A549 (cell line): ENCODE measurements around the gene PNMA3. TPM values are rescaled to one million over a fixed set of nuclear protein-coding genes. Genes with fewer than 3 reads are reported as not detected.
A peak's percentile ranks its signal among the peaks of the same experiment; 100 is the strongest.
"Not testable (repeated sequence)": the region's sequence is repeated elsewhere in the genome, so short reads cannot be mapped to it uniquely, and the experiment has no call there.

ENCODE experiments used
- ATAC-seq, 2 experiments: fragments of 200-7000 bp in 1 of 2; fragments of >200 bp in 1 of 2; cut with Nextera tagmentation in 1 of 2; cut with Tn5 transposase in 1 of 2; 3 replicates each; pipeline versions ENCODE4 v1.8.0 to v1.9.1; 2018 to 2020; ENCODE audit warnings: mild to moderate bottlenecking in 1 of 2, moderate library complexity in 1 of 2
- CTCF ChIA-PET: fragments of 300-600 bp; sonication (Branson Sonifier 250); formaldehyde crosslinking; extraction: SDS; loops from one replicate; lab custom pipeline; 2021; ENCODE audit warnings: antibody characterized with exemption, inconsistent platforms; lab: Yijun Ruan, JAX
- POLR2A ChIA-PET: fragments of 350-600 bp; formaldehyde crosslinking; extraction: SDS; loops from one replicate; lab custom pipeline; 2021; ENCODE audit warnings: antibody characterized with exemption, inconsistent platforms; lab: Yijun Ruan, JAX
- DNase-seq, 2 experiments: peaks; one replicate each; pipeline versions ENCODE4 v3.0.0 to v3.0.0-alpha.2; 2011 to 2016; ENCODE audit warnings: low read depth in 1 of 2, low spot score in 1 of 2
- FAIRE-seq: peaks from 2 replicates; lab custom pipeline; 2011; peaks lifted over from hg19 to GRCh38; lab: Jason Lieb, UNC
- H3K27ac ChIP-seq, 2 experiments: fragments of >200 bp; sonication (Bioruptor Twin); formaldehyde crosslinking; 3 replicates each; pipeline ENCODE4 v1.5.1; 2016 to 2017
- H3K4me1 ChIP-seq: fragments of >200 bp; sonication (Bioruptor Twin); formaldehyde crosslinking; 3 replicates; pipeline ENCODE4 v1.6.1; 2016
- H3K4me2 ChIP-seq: fragments of >200 bp; sonication (Bioruptor Twin); formaldehyde crosslinking; 3 replicates; pipeline ENCODE4 v1.6.1; 2016
- H3K4me3 ChIP-seq: fragments of >200 bp; sonication (Bioruptor Twin); formaldehyde crosslinking; 3 replicates; pipeline ENCODE4 v1.5.1; 2016
- H3K9me3 ChIP-seq: fragments of >200 bp; sonication (Bioruptor Twin); formaldehyde crosslinking; 3 replicates; pipeline ENCODE4 v1.6.1; 2016
- BHLHE40 ChIP-seq: IDR thresholded peaks from 2 replicates; pipeline ENCODE4 v1.6.1; 2012; ENCODE audit warnings: low read depth, low read length, inconsistent platforms
- E2F6 ChIP-seq: IDR thresholded peaks from 2 replicates; pipeline ENCODE4 v1.6.1; 2012; ENCODE audit warnings: low read depth, borderline replicate concordance
- FOSB ChIP-seq: fragments of 250-450 bp; sonication (Bioruptor Pico); IDR thresholded peaks from 2 replicates; pipeline ENCODE4 v1.5.0; 2020; ENCODE audit warnings: mild to moderate bottlenecking, moderate library complexity
- MAX ChIP-seq: IDR thresholded peaks from 2 replicates; pipeline ENCODE4 v1.6.1; 2012
- POLR2A ChIP-seq: IDR thresholded peaks from 2 replicates; pipeline ENCODE4 v1.6.1; 2012; ENCODE audit warnings: mild to moderate bottlenecking, low read length
- POLR2AphosphoS2 ChIP-seq: conservative IDR thresholded peaks from 2 replicates; pipeline ENCODE4 v1.6.1; 2012; ENCODE audit warnings: low read length, improper control_type of control experiment, inconsistent platforms
- RAD21 ChIP-seq, 2 experiments: fragments of >200 bp in 1 of 2; sonication (Bioruptor Twin) in 1 of 2; formaldehyde crosslinking in 1 of 2; IDR thresholded peaks in 1 of 2; conservative IDR thresholded peaks in 1 of 2; 2 replicates in 1 of 2; 3 replicates in 1 of 2; pipeline ENCODE4 v1.6.1; 2012 to 2018; ENCODE audit warnings: inconsistent platforms in 1 of 2
- RFX5 ChIP-seq: fragments of 450-650 bp; IDR thresholded peaks from 2 replicates; pipeline ENCODE4 v1.7.1; 2014; ENCODE audit warnings: antibody characterized with exemption, mild to moderate bottlenecking, moderate library complexity
- RNF2 ChIP-seq: fragments of 200-600 bp; sonication (generic); IDR thresholded peaks from 2 replicates; pipeline ENCODE4 v1.6.1; 2016; ENCODE audit warnings: low read depth, mild to moderate bottlenecking, antibody characterized with exemption, moderate library complexity, borderline replicate concordance
- SMC3 ChIP-seq: fragments of >200 bp; sonication (Bioruptor Twin); formaldehyde crosslinking; IDR thresholded peaks from 3 replicates; pipeline ENCODE4 v1.6.1; 2018; ENCODE audit warnings: inconsistent platforms
- SREBF2 ChIP-seq: fragments of 450-650 bp; IDR thresholded peaks from 2 replicates; pipeline ENCODE4 v1.6.1; 2014; ENCODE audit warnings: mild to moderate bottlenecking, moderate library complexity
- TP53 ChIP-seq: fragments of 250-450 bp; sonication (Bioruptor Pico); IDR thresholded peaks from 2 replicates; pipeline ENCODE4 v1.5.0; 2021; ENCODE audit warnings: mild to moderate bottlenecking, moderate library complexity
- WGBS: methylation state at CpG from one replicate; pipeline ENCODE4 v1.1.6; 2017; ENCODE audit errors: missing lambda C conversion rate; 5-methylcytosine and 5-hydroxymethylcytosine counted together
- polyA minus RNA-seq: library from RNA; depleted of rRNA, polyadenylated mRNA; stranded (reverse); fragments of >200 nt; gene quantifications from 2 replicates; pipeline ENCODE4 v1.2.3, GENCODE V29; 2011; rRNA and poly(A)+ RNA removed
- polyA plus RNA-seq, 4 experiments: library from polyadenylated mRNA; depleted of rRNA in 3 of 4; stranded (reverse); fragments of >200 nt; fragmentation: RNase III in 1 of 4; extraction: RNeasy Plus Mini Kit Qiagen cat#74134 plus additional on column Dnase treatment in 1 of 4; gene quantifications; 2 replicates in 3 of 4; 3 replicates in 1 of 4; pipeline ENCODE4 v1.2.3, GENCODE V29; 2011 to 2017

Gene PNMA3
- 0.08 and 0.11 TPM in 2 replicates for polyA plus RNA-seq (2011; rRNA removed)
- 0.13 and 0.16 TPM in 2 replicates for polyA plus RNA-seq (2012; cell fraction: cytosol; rRNA removed)
- polyA plus RNA-seq (2012; cell fraction: nucleus; rRNA removed), result 0.62 and 0.77 TPM in 2 replicates
- 0.10 to 0.26 TPM (median 0.16 TPM) in 3 replicates for polyA plus RNA-seq (2017; fragmentation: RNase III; extraction: RNeasy Plus Mini Kit Qiagen cat#74134 plus additional on column Dnase treatment)
- polyA minus RNA-seq, result 0.12 TPM in 1 of 2 replicates, not detected in the other

GRCh38 chrX:153055871-153056749 lies at the start of gene PNMA3:
TSS of gene PNMA3 (plus strand) at chrX:153056470. CDS start at chrX:153057056, 586 bp downstream.
- Histone ChIP-seq H3K27ac (peak within 1 kb of the TSS; percentile 35 to 73; a peak in 4 of 6 replicates), H3K4me2 (peak within 1 kb of the TSS; percentile 70), H3K4me1 (no peaks in the 10 kb centered on the region), H3K9me3 (no peaks in the 10 kb centered on the region), H3K4me3 (peak within 1 kb of the TSS; percentile 22; the same call in 1 of the 3 replicates)
- FAIRE-seq (no peak), ATAC-seq (peak; percentile 36 to 70; a peak in 3 of 6 replicates), DNase-seq (no peak)
- TF ChIP-seq E2F6 (peak; percentile 52; the same call in 1 of the 2 replicates), RNF2 (no peak), MAX (peak; percentile 51; the same call in 1 of the 2 replicates), SREBF2 (no peak), POLR2A (no peak), TP53 (no peak)
- ChIA-PET POLR2A (no interaction called here), CTCF (no interaction called here)
- 90% methylated on average over 8 of the region's 80 CpGs for WGBS

- H3K4me2 ChIP-seq, DNase-seq, H3K4me3 ChIP-seq, POLR2A ChIA-PET, CTCF ChIA-PET, FAIRE-seq, H3K27ac ChIP-seq, H3K9me3 ChIP-seq, H3K4me1 ChIP-seq, ATAC-seq: not testable (repeated sequence)
- WGBS, result 0% methylated on average over 2 of the region's 2 CpGs
Observed at GRCh38 chrX:153017174-153017573, 39.1 kb upstream of the PNMA3 start.

- no peak for TF ChIP-seq SMC3
- no peak for TF ChIP-seq POLR2AphosphoS2
- no peak for TF ChIP-seq BHLHE40
- TF ChIP-seq FOSB, result no peak
- no peak for TF ChIP-seq TP53
- no peak for TF ChIP-seq RAD21 (conservative IDR thresholded peaks at IDR 0.05 in 1 of 2, IDR thresholded peaks at IDR 0.05 in 1 of 2)
- no peak for TF ChIP-seq RFX5
- FAIRE-seq (no peak), DNase-seq (no peak), ATAC-seq (no peak)
- 2% methylated on average over 3 of the region's 3 CpGs for WGBS
- Histone ChIP-seq H3K4me1 (no peaks in the 10 kb centered on the region), H3K4me3 (no peak overlapping the region), H3K9me3 (no peaks in the 10 kb centered on the region), H3K4me2 (no peak overlapping the region), H3K27ac (no peak overlapping the region)
- POLR2A ChIA-PET, result no interaction called here
- CTCF ChIA-PET, result interaction anchor here (2.0 kb wide), 1 partner anchor 14 kb away, joined by 8 read pairs; no protein-coding TSS in a partner anchor
Observed at GRCh38 chrX:153019166-153019565, 37.1 kb upstream of the PNMA3 start.

GRCh38 chrX:153026501-153026900 lies 29.8 kb upstream of the PNMA3 start:
- FAIRE-seq, result not testable (repeated sequence)

GRCh38 chrX:153028487-153028886 lies 27.8 kb upstream of the PNMA3 start:
- H3K4me3 ChIP-seq, H3K4me2 ChIP-seq, H3K27ac ChIP-seq, CTCF ChIA-PET, DNase-seq, H3K4me1 ChIP-seq, ATAC-seq, H3K9me3 ChIP-seq, POLR2A ChIA-PET: not testable (repeated sequence)
- 72% methylated on average over 2 of the region's 11 CpGs for WGBS
- peak; percentile 78 for FAIRE-seq

More at GRCh38 chrX:153026501-153026900, 29.8 kb upstream of the PNMA3 start:
- H3K4me2 ChIP-seq, H3K4me1 ChIP-seq, ATAC-seq, CTCF ChIA-PET, H3K9me3 ChIP-seq, POLR2A ChIA-PET, DNase-seq, H3K4me3 ChIP-seq, H3K27ac ChIP-seq: not testable (repeated sequence)
- WGBS, result 43% methylated on average over 2 of the region's 2 CpGs
